Measurements from ENCODE around the gene PDGFD. TPM values are rescaled to one million over a fixed set of nuclear protein-coding genes. Genes with fewer than 3 reads are reported as not detected.

PDGFD gene
- polyA plus RNA-seq, 1 donor from 2014 or later, result 1.0 TPM

DNA sequence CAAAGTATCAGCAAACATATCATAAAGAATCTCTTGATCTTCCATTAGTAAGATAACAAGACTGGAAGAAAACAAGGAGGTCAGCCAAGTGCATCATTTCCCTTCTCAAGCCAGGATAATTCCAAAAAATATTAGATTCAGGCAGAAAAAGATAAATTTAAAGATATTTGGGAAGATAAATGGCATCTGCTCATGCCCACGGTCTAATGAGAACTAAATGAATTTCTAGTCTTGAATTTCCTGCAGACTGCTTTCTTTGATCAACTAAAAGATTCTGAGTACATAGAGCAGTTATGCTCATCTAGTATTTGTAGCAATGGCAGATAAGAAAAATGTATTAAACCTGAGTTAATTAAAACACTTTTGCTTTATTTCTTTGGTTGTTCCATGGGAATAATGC, 96.4 kb downstream of the PDGFD start:
- Histone ChIP-seq H3K9me3 (ENCODE audit: low read length) (no peaks in the 10 kb centered on the region), H3K27me3 (ENCODE audit: insufficient read depth, low read depth, low read length) (no peaks in the 10 kb centered on the region), H3F3A (ENCODE audit: insufficient read depth, low read length, poor library complexity, severe bottlenecking) (no peaks in the 10 kb centered on the region), H2AFZ (ENCODE audit: low read depth, low read length) (no peak overlapping the region), H3K27ac (ENCODE audit: low read length) (no peak overlapping the region), H3K4me2 (ENCODE audit: low read length) (no peak overlapping the region), H3K36me3 (ENCODE audit: insufficient read depth, low read length) (no peaks in the 10 kb centered on the region), H3K9ac (ENCODE audit: low read length) (no peak overlapping the region), H4K20me1 (ENCODE audit: insufficient read depth) (no peaks in the 10 kb centered on the region), H3K9me2 (ENCODE audit: insufficient read depth, low read length) (no peaks in the 10 kb centered on the region), H3K79me2 (replicated peaks; ENCODE audit: insufficient read depth, low read length) (no peaks in the 10 kb centered on the region), H3K4me3 (ENCODE audit: low read length) (no peak overlapping the region)
- TF ChIP-seq POLR2AphosphoS5 (IDR thresholded peaks at IDR 0.05) (no peak), REST (IDR thresholded peaks at IDR 0.05; ENCODE audit: borderline replicate concordance) (no peak), MXI1 (conservative IDR thresholded peaks at IDR 0.05; ENCODE audit: poor library complexity, severe bottlenecking) (no peak), EZH2 (IDR thresholded peaks at IDR 0.05; ENCODE audit: borderline replicate concordance, insufficient read depth, low read length, poor library complexity, severe bottlenecking) (no peak), RAD21 (conservative IDR thresholded peaks at IDR 0.05) (no peak), EP300 (conservative IDR thresholded peaks at IDR 0.05; ENCODE audit: poor library complexity, severe bottlenecking) (no peak), SMC3 (conservative IDR thresholded peaks at IDR 0.05; ENCODE audit: poor library complexity) (no peak), TAF1 (IDR thresholded peaks at IDR 0.05; ENCODE audit: low read depth) (no peak)
- TF ChIP-seq, protein P1, sequence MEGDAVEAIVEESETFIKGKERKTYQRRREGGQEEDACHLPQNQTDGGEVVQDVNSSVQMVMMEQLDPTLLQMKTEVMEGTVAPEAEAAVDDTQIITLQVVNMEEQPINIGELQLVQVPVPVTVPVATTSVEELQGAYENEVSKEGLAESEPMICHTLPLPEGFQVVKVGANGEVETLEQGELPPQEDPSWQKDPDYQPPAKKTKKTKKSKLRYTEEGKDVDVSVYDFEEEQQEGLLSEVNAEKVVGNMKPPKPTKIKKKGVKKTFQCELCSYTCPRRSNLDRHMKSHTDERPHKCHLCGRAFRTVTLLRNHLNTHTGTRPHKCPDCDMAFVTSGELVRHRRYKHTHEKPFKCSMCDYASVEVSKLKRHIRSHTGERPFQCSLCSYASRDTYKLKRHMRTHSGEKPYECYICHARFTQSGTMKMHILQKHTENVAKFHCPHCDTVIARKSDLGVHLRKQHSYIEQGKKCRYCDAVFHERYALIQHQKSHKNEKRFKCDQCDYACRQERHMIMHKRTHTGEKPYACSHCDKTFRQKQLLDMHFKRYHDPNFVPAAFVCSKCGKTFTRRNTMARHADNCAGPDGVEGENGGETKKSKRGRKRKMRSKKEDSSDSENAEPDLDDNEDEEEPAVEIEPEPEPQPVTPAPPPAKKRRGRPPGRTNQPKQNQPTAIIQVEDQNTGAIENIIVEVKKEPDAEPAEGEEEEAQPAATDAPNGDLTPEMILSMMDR (IDR thresholded peaks at IDR 0.05; ENCODE audit: poor library complexity, severe bottlenecking), result no peak

- Histone ChIP-seq H3K36me3 (ENCODE audit: insufficient read depth, low read length) (no peaks in the 10 kb centered on the region), H3K27ac (ENCODE audit: low read length) (no peak overlapping the region), H3K4me2 (ENCODE audit: low read length) (no peak overlapping the region), H2AFZ (ENCODE audit: low read depth, low read length) (no peak overlapping the region), H3K9ac (ENCODE audit: low read length) (no peak overlapping the region), H3F3A (ENCODE audit: insufficient read depth, low read length, poor library complexity, severe bottlenecking) (no peaks in the 10 kb centered on the region), H3K9me3 (ENCODE audit: low read length) (no peaks in the 10 kb centered on the region), H3K9me2 (ENCODE audit: insufficient read depth, low read length) (no peaks in the 10 kb centered on the region), H3K79me2 (replicated peaks; ENCODE audit: insufficient read depth, low read length) (no peaks in the 10 kb centered on the region), H3K27me3 (ENCODE audit: insufficient read depth, low read depth, low read length) (no peaks in the 10 kb centered on the region), H3K4me3 (ENCODE audit: low read length) (no peak overlapping the region), H4K20me1 (ENCODE audit: insufficient read depth) (no peaks in the 10 kb centered on the region)
- no peak for TF ChIP-seq REST (IDR thresholded peaks at IDR 0.05; ENCODE audit: borderline replicate concordance)
- TF ChIP-seq POLR2AphosphoS5 (IDR thresholded peaks at IDR 0.05), result no peak
- no peak for TF ChIP-seq EP300 (conservative IDR thresholded peaks at IDR 0.05; ENCODE audit: poor library complexity, severe bottlenecking)
- TF ChIP-seq EZH2 (IDR thresholded peaks at IDR 0.05; ENCODE audit: borderline replicate concordance, insufficient read depth, low read length, poor library complexity, severe bottlenecking), result no peak
- no peak for TF ChIP-seq MXI1 (conservative IDR thresholded peaks at IDR 0.05; ENCODE audit: poor library complexity, severe bottlenecking)
- no peak for TF ChIP-seq TAF1 (IDR thresholded peaks at IDR 0.05; ENCODE audit: low read depth)
- TF ChIP-seq, protein P1 (IDR thresholded peaks at IDR 0.05; ENCODE audit: poor library complexity, severe bottlenecking), result no peak
- TF ChIP-seq RAD21 (conservative IDR thresholded peaks at IDR 0.05), result no peak
- no peak for TF ChIP-seq SMC3 (conservative IDR thresholded peaks at IDR 0.05; ENCODE audit: poor library complexity)
Measured at GRCh38 chr11:104064034-104064630, 99.8 kb downstream of the PDGFD start.

Measured in neural cell (in vitro differentiated cells).